HG03571 (cell line): ENCODE measurements around the gene PTPRN2.

ENCODE experiments used
- ATAC-seq: cut with Tn5 transposase; IDR thresholded peaks from one replicate; pipeline ENCODE4 v1.9.1; 2021; ENCODE audit not compliant: unreplicated experiment

The PTPRN2 gene

GRCh38 chr7:158273138-158273651 lies 314.4 kb downstream of the PTPRN2 start:
- no peak for ATAC-seq

GRCh38 chr7:158272509-158273137 lies 315.0 kb downstream of the PTPRN2 start:
- no peak for ATAC-seq

- no peak for ATAC-seq
Observed at GRCh38 chr7:158272091-158272490, 315.5 kb downstream of the PTPRN2 start.

- no peak for ATAC-seq
Observed at GRCh38 chr7:158271646-158272045, 316.0 kb downstream of the PTPRN2 start.

- ATAC-seq: no peak
Observed at GRCh38 chr7:158270856-158271413, 316.7 kb downstream of the PTPRN2 start.

- ATAC-seq: no peak
Observed at GRCh38 chr7:158270106-158270775, 317.4 kb downstream of the PTPRN2 start.

- no peak for ATAC-seq
Observed at GRCh38 chr7:158268816-158269535, 318.6 kb downstream of the PTPRN2 start.

GRCh38 chr7:158267742-158268435 lies 319.7 kb downstream of the PTPRN2 start:
- no peak for ATAC-seq

GRCh38 chr7:158266817-158267741 lies 320.5 kb downstream of the PTPRN2 start:
- no peak for ATAC-seq

- no peak for ATAC-seq
Observed at GRCh38 chr7:158266426-158266816, 321.2 kb downstream of the PTPRN2 start.

GRCh38 chr7:158265743-158266080 lies 321.9 kb downstream of the PTPRN2 start:
- ATAC-seq: no peak

- ATAC-seq: no peak
Observed at GRCh38 chr7:158264881-158265742, 322.5 kb downstream of the PTPRN2 start.

- ATAC-seq: no peak
Observed at GRCh38 chr7:158263964-158264748, 323.5 kb downstream of the PTPRN2 start.

GRCh38 chr7:158263110-158263963 lies 324.3 kb downstream of the PTPRN2 start:
- ATAC-seq: no peak

GRCh38 chr7:158262284-158263109 lies 325.1 kb downstream of the PTPRN2 start:
- ATAC-seq: no peak

GRCh38 chr7:158261362-158262235 lies 326.0 kb downstream of the PTPRN2 start:
- no peak for ATAC-seq
